Hematopoietic multipotent progenitor cell treated with erythropoietin and hydrocortisone succinate and interleukin-3 and kit ligand, for 6 days (in vitro differentiated cells): Measurements from ENCODE around the gene KNDC1.

Experiments
- DNase-seq: peaks from one replicate; pipeline ENCODE4 v3.0.0-alpha.2; 2015

Gene KNDC1

DNA sequence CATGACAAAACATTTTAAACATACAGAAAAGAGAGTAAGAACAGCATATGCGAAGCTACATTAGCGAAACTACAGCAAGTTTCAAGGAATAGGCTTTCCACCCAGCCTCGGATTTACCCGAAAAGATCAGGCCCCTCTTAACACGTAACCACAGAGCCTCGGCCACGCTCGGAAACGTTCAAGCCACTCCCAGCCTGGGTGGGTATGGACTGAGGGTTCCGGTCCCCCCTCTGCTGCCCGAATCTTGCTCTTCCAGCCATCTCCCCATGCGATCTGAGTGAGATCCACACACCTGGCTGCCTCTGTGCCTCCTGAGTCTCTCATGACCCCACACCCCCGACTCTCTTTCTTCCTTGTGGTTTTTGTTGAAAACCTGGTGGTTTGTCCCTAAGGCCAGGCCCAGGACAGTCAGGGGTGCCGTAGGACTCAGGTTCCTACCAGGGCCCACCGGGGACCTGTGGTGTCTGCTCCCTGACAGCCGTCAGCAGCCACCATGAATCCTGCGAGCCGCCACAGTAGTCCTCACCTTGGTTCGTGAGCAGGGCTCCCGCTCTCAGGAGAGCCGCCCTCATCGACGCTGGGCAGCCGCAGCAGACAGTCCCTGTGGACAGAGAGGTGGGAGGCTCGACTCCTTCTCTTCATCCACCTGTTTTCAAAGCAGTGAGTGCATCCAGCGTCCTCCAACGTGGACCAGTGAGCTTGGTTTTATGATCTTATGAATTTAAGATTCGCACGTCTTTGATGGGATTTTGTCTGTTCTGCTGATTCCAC lies 18.5 kb downstream of the KNDC1 start:
- DNase-seq: no peak

DNA sequence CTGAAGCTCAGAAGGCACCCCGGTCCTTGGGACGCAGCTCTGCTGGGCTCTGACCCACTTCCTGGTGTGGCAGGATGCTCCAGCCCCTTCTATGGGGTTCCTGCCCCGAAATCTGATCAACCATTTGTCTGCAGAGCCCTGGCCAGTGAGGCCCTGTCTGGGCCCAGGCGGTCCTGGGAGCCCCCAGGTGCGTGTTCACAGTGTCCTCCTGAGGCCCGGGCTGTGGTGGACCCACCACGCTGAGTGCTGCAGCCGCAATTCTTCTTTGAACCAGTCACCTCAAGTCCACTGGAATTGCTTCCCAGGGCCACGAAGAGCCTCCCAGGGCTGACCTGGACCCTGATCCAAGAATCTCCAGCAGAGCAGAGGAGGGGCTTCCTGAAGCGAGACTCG lies 19.1 kb downstream of the KNDC1 start:
- DNase-seq: no peak

DNA sequence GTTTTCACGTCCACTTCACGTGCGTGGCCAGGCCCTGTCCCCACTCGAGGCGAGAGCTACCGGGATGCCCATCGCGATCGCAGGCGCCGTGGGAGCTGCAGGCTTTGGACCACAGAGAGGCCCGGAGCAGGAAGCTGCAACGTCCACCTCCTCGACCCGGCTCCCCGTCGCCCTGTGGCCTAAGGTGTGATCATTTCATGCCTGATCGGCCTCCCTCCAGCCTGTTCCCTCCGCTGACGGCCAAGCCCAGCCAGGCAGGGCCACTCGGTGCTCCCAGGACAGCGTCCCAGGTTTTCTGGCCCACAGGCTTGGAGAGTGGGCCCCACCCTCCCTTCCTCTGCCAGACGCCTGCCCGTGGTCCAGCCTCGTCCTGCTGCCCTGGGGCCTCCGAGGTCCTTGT lies 19.6 kb downstream of the KNDC1 start:
- DNase-seq: no peak

DNA sequence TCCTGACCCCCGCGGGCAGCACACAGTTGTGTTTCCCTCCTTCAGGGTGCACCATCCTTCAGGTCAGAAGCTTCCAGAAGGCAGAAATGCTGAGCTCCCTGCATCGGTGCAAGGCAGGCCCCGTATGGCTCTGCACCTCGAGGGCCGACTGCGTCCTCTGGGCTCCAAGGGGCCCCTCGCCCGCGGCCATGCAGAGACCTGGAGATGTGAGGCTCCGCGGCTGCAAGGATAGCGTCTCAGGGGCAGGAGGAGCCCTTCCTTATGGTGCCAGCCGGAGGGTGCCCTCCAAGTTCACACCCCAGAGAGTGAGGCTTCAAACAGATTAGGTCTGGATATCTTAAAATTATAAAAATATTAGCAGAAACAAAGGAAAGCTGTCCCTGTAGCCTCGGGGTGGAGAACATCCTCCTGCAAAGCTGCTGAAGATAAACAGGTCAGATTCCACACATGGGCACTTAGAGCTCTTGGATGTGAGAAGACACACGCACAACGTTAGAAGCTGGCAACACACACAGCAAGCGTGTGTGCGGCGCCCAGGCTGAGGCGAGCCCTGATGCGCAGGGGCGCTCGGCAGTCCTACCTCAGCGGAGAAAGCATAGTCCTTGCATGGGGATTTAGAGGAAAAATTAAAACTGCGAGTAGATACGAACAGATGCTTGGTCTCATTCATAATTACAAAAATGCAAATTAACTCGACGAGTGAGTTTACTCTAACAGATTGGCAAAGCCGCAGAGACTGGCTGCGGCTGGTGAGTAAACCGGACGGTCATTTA lies 20.4 kb downstream of the KNDC1 start:
- no peak for DNase-seq

DNA sequence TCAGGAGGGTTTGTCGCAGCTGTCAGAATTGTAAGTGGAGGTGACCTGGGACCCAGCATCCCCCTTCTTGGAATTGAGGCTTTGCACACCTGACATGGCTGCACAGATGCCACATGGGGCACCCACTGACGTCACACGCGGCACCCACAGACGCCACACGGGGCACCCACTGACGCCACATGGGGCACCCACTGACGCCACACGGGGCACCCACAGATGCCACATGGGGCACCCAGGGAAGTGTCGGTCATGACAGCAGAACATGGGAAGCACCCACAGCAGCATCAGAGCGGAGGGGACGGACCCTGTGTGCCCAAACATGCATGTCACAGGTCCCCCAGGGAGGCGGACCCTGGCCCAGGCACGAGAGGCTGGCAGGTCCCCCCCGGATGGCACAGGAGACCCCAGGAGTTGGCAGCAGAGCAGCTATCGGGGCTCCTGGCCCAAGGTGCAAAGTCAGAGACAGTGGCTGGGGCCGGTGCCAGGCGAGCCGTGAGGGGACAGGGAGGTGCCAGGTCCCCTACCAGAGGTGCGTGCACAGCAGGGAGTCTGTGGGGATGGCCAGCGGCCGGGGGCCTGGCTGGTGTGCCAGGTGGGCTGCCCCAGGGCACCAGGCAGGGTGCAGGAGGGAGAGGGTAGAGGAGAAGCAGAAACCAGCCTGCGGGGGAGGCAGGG lies 21.1 kb downstream of the KNDC1 start:
- no peak for DNase-seq

DNA sequence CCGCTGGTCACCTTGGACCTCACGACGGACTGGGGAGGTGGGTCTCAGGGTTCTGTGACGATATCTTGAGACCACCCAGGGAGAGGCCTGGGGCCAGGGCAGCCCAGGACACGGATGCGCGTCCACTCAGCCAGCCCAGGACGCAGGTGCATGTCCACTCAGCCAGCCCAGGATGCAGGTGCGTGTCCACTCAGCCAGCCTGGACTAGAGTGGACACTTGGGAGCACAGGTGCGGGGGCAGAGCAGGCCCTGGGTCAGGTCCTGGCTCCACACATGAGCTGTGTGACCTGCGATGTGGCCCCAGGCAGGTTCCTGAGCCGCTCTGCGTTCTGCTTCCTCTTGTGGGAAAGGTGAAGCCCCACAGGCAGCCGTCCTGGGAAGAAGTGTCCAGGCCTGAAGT lies 22.2 kb downstream of the KNDC1 start:
- no peak for DNase-seq

DNA sequence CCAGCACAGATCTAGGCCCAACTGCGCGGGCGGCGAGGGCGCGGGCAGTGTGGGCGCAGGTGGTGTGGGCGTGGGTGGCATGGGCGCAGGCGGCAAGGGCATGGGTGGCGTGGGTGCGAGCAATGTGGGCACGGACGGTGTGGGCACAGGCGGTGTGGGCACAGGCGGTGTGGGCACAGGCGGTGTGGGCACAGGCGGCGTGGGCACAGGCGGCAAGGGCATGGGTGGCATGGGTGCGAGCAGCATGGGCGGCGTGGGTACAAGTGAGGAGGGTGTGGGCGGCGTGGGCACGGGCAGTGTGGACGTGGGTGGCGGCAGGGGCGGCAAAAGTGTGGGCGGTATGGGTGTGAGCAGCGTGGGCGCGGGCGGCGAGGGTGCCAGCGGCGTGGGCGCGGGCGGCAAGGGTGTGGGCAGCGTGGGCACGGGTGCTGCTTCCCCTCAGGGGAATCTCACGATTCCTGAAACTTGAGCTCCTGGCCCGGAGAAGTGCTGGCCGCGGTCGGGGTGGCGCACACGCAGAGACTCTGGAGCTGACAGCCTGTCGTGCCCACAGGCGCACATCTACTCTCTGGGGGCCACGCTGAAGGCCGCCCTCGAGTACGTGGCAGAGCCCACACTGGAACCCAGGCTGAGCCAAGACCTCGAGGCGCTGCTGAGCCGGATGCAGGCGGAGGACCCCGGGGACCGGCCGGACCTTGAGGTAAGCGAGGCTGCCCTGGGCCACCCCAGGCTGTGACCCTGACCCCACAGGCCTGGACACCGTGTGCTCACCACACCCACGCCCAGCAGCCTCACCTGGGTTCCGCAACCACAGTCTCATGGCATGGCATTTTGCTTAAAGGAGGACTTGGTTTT lies 23.0 kb downstream of the KNDC1 start:
- no peak for DNase-seq

DNA sequence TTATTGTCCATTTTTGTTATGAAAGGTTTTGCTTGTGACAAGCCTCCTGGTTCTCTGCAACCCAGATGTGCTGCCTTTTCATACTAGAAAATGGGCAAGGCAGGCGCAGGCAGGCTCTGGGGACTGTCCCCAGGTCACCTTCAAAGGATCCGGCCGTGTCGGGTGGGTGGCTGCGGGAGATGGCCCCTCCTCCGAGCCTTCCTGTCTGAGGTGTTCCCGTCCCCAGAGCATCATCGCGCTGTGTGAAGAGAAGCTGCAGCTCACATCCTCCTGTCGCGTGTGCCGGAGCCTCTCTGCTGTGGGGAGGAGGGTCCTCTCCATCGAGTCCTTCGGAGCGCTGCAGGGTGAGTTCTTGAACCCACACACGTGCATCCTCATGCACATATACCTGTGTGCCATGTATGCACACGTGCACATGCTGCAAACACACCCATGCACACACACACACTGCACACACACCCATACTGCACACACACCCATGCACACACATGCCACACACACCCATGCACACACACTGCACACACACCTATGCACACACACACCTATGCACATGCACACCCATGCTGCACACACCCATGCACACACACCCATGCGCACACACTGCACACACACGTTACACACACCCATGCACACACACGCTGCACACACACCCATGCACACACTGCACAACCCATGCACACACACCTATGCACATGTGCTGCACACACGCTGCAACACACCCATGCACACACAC lies 23.8 kb downstream of the KNDC1 start:
- DNase-seq: no peak

DNA sequence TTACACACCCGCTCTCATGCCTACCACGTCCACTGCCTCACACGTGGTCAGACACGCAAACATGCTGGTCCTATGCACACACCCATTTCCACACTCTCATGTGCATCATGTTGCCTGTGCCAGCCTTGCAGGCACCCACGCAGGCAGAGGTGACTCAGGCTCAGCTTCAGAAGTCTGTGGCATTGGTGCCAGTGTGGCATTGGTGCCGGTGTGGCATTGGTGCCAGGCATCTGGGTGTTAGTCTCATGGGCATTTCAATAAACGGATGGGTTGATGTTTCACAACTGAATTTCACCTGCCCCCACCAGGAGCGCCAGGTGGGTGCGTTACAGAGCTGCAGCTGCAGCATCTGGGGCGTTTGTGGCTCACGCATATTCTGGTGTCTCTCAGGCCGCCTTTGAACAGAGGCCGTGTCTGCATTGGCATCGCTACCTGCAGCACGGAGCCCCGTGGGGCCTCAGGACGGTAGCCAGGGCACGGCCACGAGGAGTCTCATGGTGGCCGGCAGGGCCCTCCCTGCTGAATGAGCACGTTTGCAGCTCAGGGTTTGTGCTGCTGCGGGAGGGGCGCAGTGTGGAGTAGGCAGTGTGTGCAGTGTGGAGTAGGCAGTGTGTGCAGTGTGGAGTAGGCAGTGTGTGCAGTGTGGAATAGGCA lies 24.7 kb downstream of the KNDC1 start:
- DNase-seq: no peak

DNA sequence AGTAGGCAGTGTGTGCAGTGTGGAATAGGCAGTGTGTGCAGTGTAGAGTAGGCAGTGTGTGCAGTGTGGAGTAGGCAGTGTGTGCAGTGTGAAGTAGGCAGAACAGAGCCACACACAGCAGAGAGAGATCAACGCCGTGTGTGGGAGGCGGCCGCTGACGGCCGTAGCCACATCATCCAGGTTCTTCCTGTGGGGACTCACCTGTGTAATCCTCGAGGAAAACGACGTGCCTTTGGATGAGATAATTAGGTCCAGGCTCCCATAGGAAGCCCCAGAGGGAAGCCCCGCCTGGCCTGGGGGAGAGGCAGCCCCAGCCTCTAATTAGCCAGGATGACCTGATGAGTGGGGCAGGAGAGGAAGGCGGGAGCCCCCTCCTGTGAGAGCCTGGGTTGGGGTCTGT lies 25.4 kb downstream of the KNDC1 start:
- DNase-seq: no peak

DNA sequence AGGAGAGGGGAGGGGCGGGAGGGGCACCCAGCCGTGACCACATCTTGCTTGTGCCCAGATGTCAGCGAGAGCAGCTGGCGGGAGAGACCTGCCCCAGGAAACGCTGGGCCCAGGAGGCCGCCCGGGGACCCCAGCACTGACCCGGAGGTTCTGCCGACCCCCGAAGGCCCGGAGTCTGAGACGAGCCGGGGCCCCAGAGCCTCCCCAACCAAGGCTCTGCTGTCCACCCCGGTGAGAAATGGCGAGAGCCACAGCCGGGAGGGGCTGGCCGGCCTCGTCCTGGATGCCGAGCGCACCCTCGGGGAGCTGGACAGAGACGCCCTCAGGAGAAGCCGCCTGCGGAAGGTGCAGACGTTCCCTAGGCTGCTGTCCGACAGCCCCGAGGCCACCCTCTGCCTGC lies 25.9 kb downstream of the KNDC1 start:
- DNase-seq: no peak

DNA sequence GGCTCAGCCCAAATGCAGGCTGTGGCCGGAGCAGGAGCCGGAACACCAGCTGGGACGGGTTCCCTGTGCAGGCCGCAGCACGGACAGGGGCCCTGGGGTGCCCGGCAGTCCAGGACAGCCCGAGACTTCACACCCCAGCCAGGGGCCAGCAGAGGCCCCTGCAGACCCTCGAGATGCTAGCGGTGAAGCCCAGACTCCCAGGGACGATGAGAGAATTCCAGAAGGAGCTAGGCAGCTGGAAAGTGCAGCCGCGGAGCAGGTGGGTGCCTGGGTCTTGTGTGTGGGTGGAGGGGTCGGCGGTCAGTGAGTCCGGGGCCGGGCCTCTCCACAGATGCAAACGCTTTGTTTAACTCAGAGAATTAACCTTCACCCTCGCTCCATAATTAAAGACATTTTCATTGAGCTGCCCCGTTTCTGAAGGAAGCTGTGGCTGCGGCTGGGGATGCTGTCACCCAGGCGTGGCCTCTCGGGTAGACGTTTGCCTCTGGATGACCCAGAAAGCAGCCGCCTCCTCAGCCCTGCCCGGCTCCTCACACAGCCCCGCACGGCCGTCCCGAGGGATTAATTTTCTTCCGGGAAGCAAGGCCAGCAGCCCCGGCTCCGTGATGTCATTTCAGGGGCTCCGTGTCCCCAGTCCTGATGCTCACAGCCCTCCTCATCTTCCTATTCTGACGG lies 26.5 kb downstream of the KNDC1 start:
- DNase-seq: no peak

DNA sequence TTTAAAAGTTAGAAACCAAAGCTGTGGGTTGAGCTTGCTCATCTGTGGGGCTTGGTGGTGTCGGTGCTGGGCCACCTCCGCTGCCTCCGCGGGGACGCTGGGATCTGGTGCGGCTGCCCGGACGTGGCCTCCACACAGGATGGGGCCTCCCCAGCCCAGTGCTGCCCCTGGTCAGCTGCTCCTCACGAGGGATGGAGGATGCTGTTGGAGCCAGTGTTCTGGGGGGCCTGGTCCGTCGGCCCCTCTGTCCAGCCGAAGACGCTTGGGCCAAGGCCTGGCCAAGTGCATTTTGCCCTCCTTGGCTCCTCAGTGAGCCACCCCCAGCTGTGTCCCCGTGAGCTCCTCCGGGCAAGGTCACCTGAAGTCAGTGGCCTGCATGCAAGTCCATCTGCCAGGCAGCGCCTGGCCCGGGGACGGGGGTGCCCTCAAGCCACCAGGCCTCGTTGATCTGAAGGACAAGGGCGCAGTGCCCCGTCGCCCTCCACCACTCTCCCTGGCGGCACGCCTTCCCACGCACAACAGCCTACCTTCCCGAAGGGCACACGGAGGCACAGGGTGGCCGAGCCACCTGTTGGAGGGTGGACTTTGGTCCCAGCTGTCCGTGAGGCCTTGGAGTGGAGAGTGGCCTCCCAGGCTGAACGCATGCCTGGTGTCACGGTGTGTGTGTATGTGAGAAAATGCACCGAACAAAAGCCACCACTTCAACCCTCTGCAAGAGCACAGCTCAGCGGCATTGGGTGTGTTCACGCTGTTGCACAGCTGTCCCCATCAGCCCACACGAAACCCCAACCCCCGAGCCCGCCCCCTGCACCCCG lies 27.3 kb downstream of the KNDC1 start:
- no peak for DNase-seq

DNA sequence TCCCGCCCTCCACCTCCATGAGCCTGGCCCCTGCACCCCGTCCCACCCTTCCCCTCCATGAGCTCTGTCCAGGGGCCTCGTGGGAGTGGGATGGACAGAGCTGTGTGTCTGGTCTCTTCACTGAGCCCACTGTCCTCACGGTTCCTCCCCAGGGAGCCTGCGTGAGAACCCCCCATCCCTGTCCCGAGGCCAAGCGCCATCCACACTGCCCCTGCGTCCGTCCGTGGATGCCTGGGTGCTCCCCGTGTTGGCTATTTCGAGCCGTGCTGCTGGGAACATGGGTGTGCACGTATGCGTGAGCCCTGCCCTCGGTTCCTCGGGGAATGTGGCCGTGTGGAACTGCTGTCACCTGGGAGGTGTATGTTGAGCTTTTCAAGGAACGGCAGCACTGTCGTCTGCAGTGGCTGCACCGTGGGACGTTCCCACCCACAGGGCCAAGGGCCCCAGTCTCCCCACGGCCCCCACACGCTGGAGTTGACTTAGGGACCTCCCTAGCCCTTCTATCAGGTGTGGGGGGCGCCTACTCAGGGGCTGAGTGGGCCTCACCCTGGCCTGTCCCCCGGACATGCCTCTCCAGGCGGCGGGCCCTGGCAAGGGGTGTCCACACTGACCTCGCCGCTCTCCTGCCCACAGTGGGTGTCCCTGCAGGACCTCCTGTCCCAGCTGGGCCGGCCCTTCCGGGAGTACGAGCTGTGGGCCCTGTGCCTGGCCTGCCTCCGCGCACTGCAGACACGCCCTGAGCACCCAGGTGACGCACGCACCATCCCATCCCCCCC lies 28.1 kb downstream of the KNDC1 start:
- DNase-seq: no peak

DNA sequence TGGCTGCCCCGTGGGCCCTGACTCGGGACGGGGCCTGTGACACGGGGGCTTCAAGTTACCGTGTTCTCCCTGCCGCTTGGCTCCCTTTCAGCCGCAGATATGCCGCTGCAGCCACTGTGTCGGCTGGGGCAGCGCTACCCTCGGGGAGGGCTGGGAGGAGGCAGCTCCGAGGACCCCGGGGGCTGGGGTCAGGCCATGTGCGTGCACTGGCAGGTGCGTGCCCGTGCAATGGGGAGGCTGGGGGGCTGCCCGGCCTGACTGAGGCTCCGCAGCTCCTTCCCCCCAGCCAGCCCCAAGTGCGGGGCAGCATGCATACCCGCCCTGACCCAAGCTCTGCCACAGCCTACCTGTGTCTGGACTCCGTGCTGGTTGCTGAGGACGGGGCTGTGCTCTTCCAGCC lies 29.2 kb downstream of the KNDC1 start:
- no peak for DNase-seq

DNA sequence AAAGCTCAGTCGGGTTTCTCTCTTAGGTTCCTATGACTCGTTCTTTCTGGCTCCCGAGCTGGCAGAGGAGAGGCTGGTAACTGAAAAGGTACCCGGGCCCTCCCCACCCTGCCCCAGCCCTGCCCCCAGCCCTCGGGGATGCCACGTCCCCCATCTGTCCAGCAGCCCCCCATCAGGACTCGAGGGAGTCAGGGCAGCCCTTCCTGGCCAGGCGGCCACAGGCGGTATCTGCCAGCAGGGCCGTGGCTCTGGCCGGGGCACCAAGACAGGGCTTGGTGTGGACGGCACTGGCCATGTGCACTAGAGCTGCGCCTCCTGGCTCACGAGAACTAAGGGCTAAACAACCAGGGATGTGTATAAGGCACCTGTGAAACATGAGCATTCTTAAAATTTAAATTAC lies 29.7 kb downstream of the KNDC1 start:
- no peak for DNase-seq

DNA sequence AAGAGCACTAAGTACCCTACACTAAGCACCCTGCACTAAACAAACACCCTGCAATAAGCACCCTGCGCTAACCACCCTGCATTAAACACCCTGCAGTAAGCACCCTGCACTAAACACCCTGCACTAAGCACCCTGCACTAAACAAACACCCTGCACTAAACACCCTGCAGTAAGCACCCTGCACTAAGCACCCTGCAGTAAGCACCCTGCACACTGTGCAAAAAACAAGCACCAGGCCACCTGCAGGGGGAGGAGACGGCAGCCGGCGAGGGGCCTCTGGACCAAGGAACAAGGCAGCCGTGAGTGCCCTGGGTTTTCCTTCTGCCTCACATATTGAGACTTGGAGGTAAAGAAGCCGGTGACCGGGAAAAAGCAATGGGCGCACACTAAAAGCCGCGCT lies 30.2 kb downstream of the KNDC1 start:
- DNase-seq: no peak

DNA sequence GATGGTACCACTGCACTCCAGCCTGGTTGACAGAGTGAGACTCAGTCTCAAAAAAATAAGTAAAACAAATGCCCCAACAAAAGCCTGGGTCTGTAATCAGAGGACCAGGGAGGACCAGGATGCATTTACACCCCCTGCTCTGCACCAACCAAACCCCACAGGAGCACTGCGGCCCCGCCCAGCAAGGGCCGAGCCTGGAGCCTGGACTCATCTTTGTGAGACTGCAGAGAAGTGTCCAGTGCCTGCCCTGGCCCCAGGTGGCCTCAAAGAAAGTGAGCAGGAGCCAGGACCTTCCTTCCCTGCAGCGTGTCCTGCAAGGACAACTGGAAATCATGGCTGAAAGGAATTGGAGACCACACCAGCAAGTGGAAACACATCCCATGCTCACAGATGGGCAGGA lies 31.6 kb downstream of the KNDC1 start:
- no peak for DNase-seq

DNA sequence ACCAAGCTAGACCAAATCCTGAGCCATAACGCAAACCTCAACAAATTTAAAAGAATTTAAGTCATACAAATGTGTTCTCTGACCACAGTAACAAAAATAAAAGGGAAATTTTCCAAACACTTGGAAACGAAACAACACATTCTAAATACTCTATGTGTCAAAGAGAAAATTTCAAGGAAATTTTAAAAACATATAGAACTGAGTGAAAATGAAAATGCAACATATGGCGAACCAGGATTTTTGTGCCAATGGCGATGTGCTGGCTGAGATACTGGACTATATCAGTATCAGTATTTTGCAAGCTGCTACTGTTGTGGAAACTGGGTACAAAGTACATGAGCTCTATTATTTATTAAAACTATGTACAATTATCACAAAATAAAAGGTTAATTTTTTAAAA lies 34.1 kb downstream of the KNDC1 start:
- no peak for DNase-seq

DNA sequence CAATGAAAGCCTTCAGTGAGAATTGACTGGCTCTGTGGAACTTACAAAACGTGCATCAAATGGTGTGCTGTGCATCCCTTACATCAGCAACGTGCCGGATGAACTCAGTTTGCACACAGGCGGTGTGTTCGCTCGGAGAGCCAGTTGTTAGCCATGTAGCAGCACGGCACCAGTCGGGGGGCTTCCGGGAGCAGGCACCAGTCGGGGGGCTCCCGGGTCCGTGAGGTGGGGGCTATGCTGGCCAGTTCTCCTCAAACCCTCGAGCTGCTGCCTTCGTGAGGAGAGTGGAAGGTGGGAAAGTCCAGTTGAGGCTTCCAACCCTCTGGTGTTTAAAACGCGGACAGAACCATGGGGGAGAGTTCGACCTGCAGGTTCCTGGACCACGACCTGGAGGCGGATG lies 35.1 kb downstream of the KNDC1 start:
- DNase-seq: no peak
